GM08714 (cell line): Measurements from ENCODE around the gene TRDN.

Experiments
- H3K4me3 ChIP-seq: fragments of 200-500 bp; sonication (Bioruptor generic); 2 replicates; pipeline ENCODE4 v1.5.1; 2014; ENCODE audit warnings: mild to moderate bottlenecking, low read length, inconsistent platforms
- ZNF274 ChIP-seq: IDR thresholded peaks from 2 replicates; pipeline ENCODE4 v1.6.1; 2012; ENCODE audit warnings: mild to moderate bottlenecking, low read depth, low read length

The TRDN gene

GRCh38 chr6:123648723-123649122, 12.0 kb upstream of the TRDN start:
- no peak overlapping the region for H3K4me3 ChIP-seq
- no peak for TF ChIP-seq ZNF274

GRCh38 chr6:123648020-123648580, 11.3 kb upstream of the TRDN start:
- no peak overlapping the region for H3K4me3 ChIP-seq
- TF ChIP-seq ZNF274: no peak

GRCh38 chr6:123641497-123641896, 4.7 kb upstream of the TRDN start:
- no peak overlapping the region for H3K4me3 ChIP-seq

GRCh38 chr6:123640567-123641187, 3.9 kb upstream of the TRDN start:
- H3K4me3 ChIP-seq: no peak overlapping the region
- TF ChIP-seq ZNF274: no peak

More at GRCh38 chr6:123641497-123641896, 4.7 kb upstream of the TRDN start:
- TF ChIP-seq ZNF274: no peak

- no peak for TF ChIP-seq ZNF274
- no peak overlapping the region for H3K4me3 ChIP-seq
Measured at GRCh38 chr6:123638865-123639264, 2.1 kb upstream of the TRDN start.

- no peak for TF ChIP-seq ZNF274
- no peak overlapping the region for H3K4me3 ChIP-seq
Measured at GRCh38 chr6:123636282-123636681, 468 bp downstream of the TRDN start.

- H3K4me3 ChIP-seq: no peak overlapping the region
- no peak for TF ChIP-seq ZNF274
Measured at GRCh38 chr6:123635567-123635966, 1.2 kb downstream of the TRDN start.

- no peak for TF ChIP-seq ZNF274
Measured at GRCh38 chr6:123635144-123635543, 1.6 kb downstream of the TRDN start.

GRCh38 chr6:123632641-123633040, 4.1 kb downstream of the TRDN start:
- no peak for TF ChIP-seq ZNF274
- no peak overlapping the region for H3K4me3 ChIP-seq

More at GRCh38 chr6:123635144-123635543, 1.6 kb downstream of the TRDN start:
- H3K4me3 ChIP-seq: no peak overlapping the region

GRCh38 chr6:123629258-123629941, 7.3 kb downstream of the TRDN start:
- no peak for TF ChIP-seq ZNF274
- H3K4me3 ChIP-seq: no peak overlapping the region

- TF ChIP-seq ZNF274: no peak
- H3K4me3 ChIP-seq: no peak overlapping the region
Measured at GRCh38 chr6:123625696-123626095, 11.1 kb downstream of the TRDN start.

- no peak for TF ChIP-seq ZNF274
- H3K4me3 ChIP-seq: no peak overlapping the region
Measured at GRCh38 chr6:123622780-123623179, 14.0 kb downstream of the TRDN start.

GRCh38 chr6:123619156-123619555, 17.6 kb downstream of the TRDN start:
- TF ChIP-seq ZNF274: no peak
- H3K4me3 ChIP-seq: no peak overlapping the region

- no peak overlapping the region for H3K4me3 ChIP-seq
- no peak for TF ChIP-seq ZNF274
Measured at GRCh38 chr6:123616942-123617341, 19.8 kb downstream of the TRDN start.

- TF ChIP-seq ZNF274: no peak
- no peak overlapping the region for H3K4me3 ChIP-seq
Measured at GRCh38 chr6:123616016-123616415, 20.7 kb downstream of the TRDN start.
